GM12878 (cell line): Measurements from ENCODE around the gene OGFOD2. TPM values are rescaled to one million over a fixed set of nuclear protein-coding genes. Genes with fewer than 3 reads are reported as not detected.

Experiments used
- ATAC-seq: fragments of 200-7000 bp; cut with Tn5 transposase; 3 replicates; pipeline ENCODE4 v1.9.1; 2020; ENCODE audit warnings: mild to moderate bottlenecking, moderate library complexity
- BruUV-seq: library from RNA; stranded (reverse); fragments of 400-500 nt; replicated peaks from 2 replicates; lab custom pipeline; 2021; lab: Mats Ljungman, UMichigan
- CTCF ChIA-PET: fragments of 300-600 bp; sonication (Branson Sonifier 250); formaldehyde crosslinking; extraction: SDS; loops from one replicate; lab custom pipeline; 2021; ENCODE audit warnings: inconsistent platforms; lab: Yijun Ruan, JAX
- POLR2A ChIA-PET: fragments of 350-600 bp; formaldehyde crosslinking; extraction: SDS; loops from one replicate; lab custom pipeline; 2021; ENCODE audit warnings: inconsistent platforms; lab: Charles Lee
- RAD21 ChIA-PET: fragments of 300-600 bp; sonication (Branson Sonifier 250); formaldehyde crosslinking; loops from one replicate; lab custom pipeline; 2023; ENCODE audit warnings: antibody characterized with exemption; ENCODE audit not compliant: unreplicated experiment; lab: Charles Lee
- SMC1A ChIA-PET: fragments of 300-600 bp; sonication (Branson Sonifier 250); formaldehyde crosslinking; loops from one replicate; lab custom pipeline; 2023; ENCODE audit not compliant: unreplicated experiment, uncharacterized antibody; lab: Charles Lee
- DNase-seq: peaks from one replicate; pipeline ENCODE4 v3.0.0-alpha.2; 2011; ENCODE audit warnings: low read depth, low spot score
- FAIRE-seq: peaks from 3 replicates; lab custom pipeline; 2011; peaks lifted over from hg19 to GRCh38; lab: Jason Lieb, UNC
- H2AFZ ChIP-seq: 2 replicates; pipeline ENCODE4 v1.6.0; 2011; ENCODE audit warnings: low read depth, low read length, control low read depth; ENCODE audit not compliant: control insufficient read depth
- H3K27ac ChIP-seq: 2 replicates; pipeline ENCODE4 v1.5.1; 2011; ENCODE audit warnings: control low read depth; ENCODE audit not compliant: control insufficient read depth, insufficient read depth
- H3K27me3 ChIP-seq, 2 experiments: replicated peaks in 1 of 2; 2 replicates each; pipeline versions ENCODE4 v1.6.0 to v1.6.1; 2011; ENCODE audit warnings: low read length in 1 of 2; ENCODE audit not compliant: control insufficient read depth in 2 of 2, insufficient read depth in 2 of 2
- H3K36me3 ChIP-seq, 2 experiments: 2 replicates each; pipeline ENCODE4 v1.5.1; 2011; ENCODE audit warnings: low read length in 1 of 2; ENCODE audit not compliant: control insufficient read depth in 2 of 2, insufficient read depth in 2 of 2
- H3K4me1 ChIP-seq: 2 replicates; pipeline ENCODE4 v1.6.1; 2011; ENCODE audit warnings: mild to moderate bottlenecking, low read length, moderate library complexity, mixed read lengths; ENCODE audit not compliant: control insufficient read depth, insufficient read depth
- H3K4me2 ChIP-seq: 2 replicates; pipeline ENCODE4 v1.6.0; 2011; ENCODE audit warnings: control low read depth; ENCODE audit not compliant: control insufficient read depth, insufficient read depth
- H3K4me3 ChIP-seq: fragments of 200-600 bp; sonication (generic); 2 replicates; pipeline ENCODE4 v1.5.1; 2016
- H3K79me2 ChIP-seq: 2 replicates; pipeline ENCODE4 v1.6.0; 2011; ENCODE audit warnings: low read length; ENCODE audit not compliant: control insufficient read depth, insufficient read depth
- H3K9ac ChIP-seq: 2 replicates; pipeline ENCODE4 v1.8.0; 2011; ENCODE audit warnings: low read length, control low read depth, mixed read lengths; ENCODE audit not compliant: control insufficient read depth, insufficient read depth
- H3K9me3 ChIP-seq: replicated peaks from 3 replicates; pipeline ENCODE4 v1.5.1; 2011; ENCODE audit warnings: mild to moderate bottlenecking, low read length; ENCODE audit not compliant: control insufficient read depth, insufficient read depth
- H4K20me1 ChIP-seq: 2 replicates; pipeline ENCODE4 v1.6.0; 2011; ENCODE audit not compliant: control insufficient read depth, insufficient read depth
- CREB1 ChIP-seq: IDR thresholded peaks from 2 replicates; pipeline ENCODE4 v1.6.1; 2012; ENCODE audit warnings: low read depth, mild to moderate bottlenecking, inconsistent platforms
- KAT2A ChIP-seq: conservative IDR thresholded peaks from 2 replicates; pipeline ENCODE4 v1.6.1; 2011; ENCODE audit warnings: low read depth, low read length; ENCODE audit not compliant: control insufficient read depth
- KLF5 ChIP-seq: fragments of 450-650 bp; IDR thresholded peaks from 2 replicates; pipeline ENCODE4 v1.6.1; 2014; ENCODE audit warnings: mild to moderate bottlenecking; ENCODE audit not compliant: partially characterized antibody
- MTA3 ChIP-seq: IDR thresholded peaks from 2 replicates; pipeline ENCODE4 v1.6.1; 2012; ENCODE audit warnings: low read length, inconsistent platforms, borderline replicate concordance
- PKNOX1 ChIP-seq: fragments of 450-650 bp; IDR thresholded peaks from 2 replicates; pipeline ENCODE4 v1.6.1; 2016; ENCODE audit warnings: mild to moderate bottlenecking
- PML ChIP-seq: IDR thresholded peaks from 2 replicates; pipeline ENCODE4 v1.6.1; 2012; ENCODE audit warnings: low read length, inconsistent platforms
- POLR2A ChIP-seq: IDR thresholded peaks from 2 replicates; pipeline ENCODE4 v1.6.1; 2011; ENCODE audit warnings: low read depth, mild to moderate bottlenecking, low read length
- RAD21 ChIP-seq: IDR thresholded peaks from 2 replicates; pipeline ENCODE4 v1.6.1; 2011; ENCODE audit warnings: mild to moderate bottlenecking, low read depth, low read length, moderate library complexity; ENCODE audit not compliant: insufficient read depth
- WRNIP1 ChIP-seq: IDR thresholded peaks from 2 replicates; pipeline ENCODE4 v1.6.1; 2011; ENCODE audit warnings: low read depth, low read length, improper control_type of control experiment, borderline replicate concordance
- WGBS: methylation state at CpG from one replicate; pipeline ENCODE4 v1.1.6; 2016; ENCODE audit warnings: low lambda C conversion rate; ENCODE audit not compliant: insufficient replicate concordance, insufficient coverage; ENCODE audit errors: missing lambda C conversion rate; 5-methylcytosine and 5-hydroxymethylcytosine counted together
- in situ Hi-C: fragments of 300-500 bp; cut with MboI; formaldehyde crosslinking; loops from 9 replicates; pipeline ENCODE4 v1.14.3; 2018; ENCODE audit warnings: mixed read lengths
- intact Hi-C: fragments of 100-400 bp; cut with micrococcal nuclease; formaldehyde crosslinking; loops from one replicate; pipeline ENCODE4 v1.14.2; 2022; ENCODE audit not compliant: unreplicated experiment
- polyA plus RNA-seq, 11 experiments: library from polyadenylated mRNA; depleted of rRNA in 4 of 11; unstranded in 6 of 11; stranded (reverse) in 5 of 11; fragments of >200 nt; fragmentation: Nextera tagmentation in 4 of 11; fragmentation: Illumina TruSeq in 1 of 11; extraction: Ambion mirVana in 4 of 11; extraction: Trizol in 1 of 11; gene quantifications; 1 replicate in 1 of 11; 2 replicates in 10 of 11; pipeline versions ENCODE4 v1.2.1 to v1.2.3, GENCODE V29; 2011 to 2016; ENCODE audit warnings: inconsistent platforms in 2 of 11, missing spikeins in 2 of 11, low read depth in 1 of 11
- total RNA-seq, 4 experiments: library from RNA; depleted of rRNA in 3 of 4; stranded (reverse); fragments of >200 nt in 3 of 4; fragmentation: Illumina TruSeq in 1 of 4; extraction: Trizol in 1 of 4; gene quantifications; 2 replicates each; pipeline versions ENCODE4 v1.2.1 to v1.2.3, GENCODE V29; 2013 to 2021
- TF ChIP-seq, protein P1 (sequence below): fragments of 450-650 bp; formaldehyde crosslinking; IDR thresholded peaks from 2 replicates; pipeline ENCODE4 v1.4.0; 2022; ENCODE audit warnings: mild to moderate bottlenecking, moderate library complexity

Gene OGFOD2
- total and polyA plus RNA-seq, 10 of the 15 experiments (the other 5 are each of a cell fraction or from before 2014, with no cell fraction given), result 0.93 to 29.2 (median 16.3) TPM

GRCh38 chr12:122983789-122984515 lies 8.9 kb downstream of the OGFOD2 start:
- SMC1A ChIA-PET, result no interaction called here
- 46% methylated on average over 8 of the region's 9 CpGs for WGBS
- no peaks in the 10 kb centered on the region for H3K27me3 ChIP-seq
- no peaks in the 10 kb centered on the region for H3K9me3 ChIP-seq
- POLR2A ChIA-PET, result interaction anchor here (1.0 kb wide), 2 partner anchors 10 to 239 kb away, joined by 3 to 4 read pairs; no protein-coding TSS in a partner anchor
- H3K79me2 ChIP-seq, result peaks cover 21% of the 10 kb centered on the region
- RAD21 ChIA-PET, result no interaction called here
- no peak overlapping the region for H3K27ac ChIP-seq
- in situ Hi-C loops (no loop called here), intact Hi-C loops (no loop called here)
- H4K20me1 ChIP-seq, result no peaks in the 10 kb centered on the region
- no peak overlapping the region for H3K4me3 ChIP-seq
- H3K4me1 ChIP-seq, result peaks cover 18% of the 10 kb centered on the region
- no peak overlapping the region for H3K9ac ChIP-seq
- ATAC-seq, result no peak
- BruUV-seq, result no TSS peak
- TF ChIP-seq MTA3 (no peak), POLR2A (0 out of 2 replicates have a peak, but pooled peaks have one; percentile 14)
- no peak overlapping the region; the same call in 1 of the 2 replicates for H3K4me2 ChIP-seq
- FAIRE-seq, result no peak
- CTCF ChIA-PET, result no interaction called here
- H2AFZ ChIP-seq, result no peak overlapping the region
- peaks cover 0 to 3% of the 10 kb centered on the region in 2 experiments; a peak in 2 of 4 replicates for H3K36me3 ChIP-seq
- no peak for DNase-seq

DNA sequence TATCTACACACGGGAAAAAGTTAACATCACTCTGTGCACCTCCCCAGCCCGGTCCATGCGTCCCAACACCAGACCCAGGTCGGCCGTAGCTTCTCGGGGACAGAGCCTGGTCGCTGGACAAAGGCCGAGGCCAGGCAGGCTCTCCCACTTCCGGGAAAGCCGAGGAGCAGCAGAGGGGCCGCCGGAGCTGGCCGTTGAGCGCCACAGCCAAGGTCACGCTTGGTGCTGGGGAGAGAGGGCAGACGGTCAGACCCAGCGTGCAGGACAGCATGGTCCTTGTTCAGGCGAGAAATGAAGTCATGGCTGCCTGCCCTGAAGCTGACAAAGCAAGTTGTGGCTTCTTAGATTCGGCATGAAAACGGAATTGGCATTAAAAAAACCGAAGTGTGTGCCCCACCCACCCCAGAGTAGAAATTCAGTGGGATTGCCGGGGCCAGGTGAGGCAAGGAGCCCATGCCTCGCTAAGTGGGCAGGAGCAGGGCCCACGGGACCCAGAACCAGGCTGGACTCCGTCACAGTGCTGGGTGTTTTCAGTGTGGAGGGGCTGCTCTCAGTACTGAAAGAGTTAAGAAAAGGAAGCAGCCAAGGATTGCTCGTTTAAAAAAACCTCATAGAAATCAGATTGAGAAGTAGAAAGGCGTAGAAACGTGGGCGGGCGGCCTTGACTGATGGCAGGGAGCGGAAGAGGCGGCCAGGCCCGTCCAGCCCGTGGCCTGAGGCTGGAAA lies 9.7 kb downstream of the OGFOD2 start:
- in situ Hi-C loops, result no loop called here
- TF ChIP-seq CREB1 (no peak), RAD21 (no peak), WRNIP1 (no peak), KAT2A (no peak), KLF5 (no peak), PKNOX1 (no peak), PML (no peak)
- TF ChIP-seq, protein P1, sequence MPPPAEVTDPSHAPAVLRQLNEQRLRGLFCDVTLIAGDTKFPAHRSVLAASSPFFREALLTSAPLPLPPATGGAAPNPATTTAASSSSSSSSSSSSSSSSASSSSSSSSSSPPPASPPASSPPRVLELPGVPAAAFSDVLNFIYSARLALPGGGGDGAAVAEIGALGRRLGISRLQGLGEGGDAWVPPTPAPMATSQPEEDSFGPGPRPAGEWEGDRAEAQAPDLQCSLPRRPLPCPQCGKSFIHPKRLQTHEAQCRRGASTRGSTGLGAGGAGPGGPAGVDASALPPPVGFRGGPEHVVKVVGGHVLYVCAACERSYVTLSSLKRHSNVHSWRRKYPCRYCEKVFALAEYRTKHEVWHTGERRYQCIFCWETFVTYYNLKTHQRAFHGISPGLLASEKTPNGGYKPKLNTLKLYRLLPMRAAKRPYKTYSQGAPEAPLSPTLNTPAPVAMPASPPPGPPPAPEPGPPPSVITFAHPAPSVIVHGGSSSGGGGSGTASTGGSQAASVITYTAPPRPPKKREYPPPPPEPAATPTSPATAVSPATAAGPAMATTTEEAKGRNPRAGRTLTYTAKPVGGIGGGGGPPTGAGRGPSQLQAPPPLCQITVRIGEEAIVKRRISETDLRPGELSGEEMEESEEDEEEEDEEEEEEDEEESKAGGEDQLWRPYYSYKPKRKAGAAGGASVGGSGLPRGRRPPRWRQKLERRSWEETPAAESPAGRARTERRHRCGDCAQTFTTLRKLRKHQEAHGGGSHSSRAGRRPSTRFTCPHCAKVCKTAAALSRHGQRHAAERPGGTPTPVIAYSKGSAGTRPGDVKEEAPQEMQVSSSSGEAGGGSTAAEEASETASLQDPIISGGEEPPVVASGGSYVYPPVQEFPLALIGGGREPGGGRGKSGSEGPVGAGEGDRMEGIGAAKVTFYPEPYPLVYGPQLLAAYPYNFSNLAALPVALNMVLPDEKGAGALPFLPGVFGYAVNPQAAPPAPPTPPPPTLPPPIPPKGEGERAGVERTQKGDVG (CRISPR knock-in tag), result no peak

More for the DNA sequence above, 9.7 kb downstream of the OGFOD2 start:
- Histone ChIP-seq H3K27me3 (no peaks in the 10 kb centered on the region), H3K9me3 (no peaks in the 10 kb centered on the region), H3K9ac (no peak overlapping the region), H3K36me3 (peaks cover 0 to 2% of the 10 kb centered on the region in 2 experiments; a peak in 2 of 4 replicates), H2AFZ (no peak overlapping the region), H3K4me3 (no peak overlapping the region), H3K27ac (no peak overlapping the region), H3K4me1 (peaks cover 10% of the 10 kb centered on the region), H3K79me2 (peaks cover 21% of the 10 kb centered on the region), H3K4me2 (no peak overlapping the region), H4K20me1 (no peaks in the 10 kb centered on the region)
- ChIA-PET SMC1A (no interaction called here), CTCF (no interaction called here), RAD21 (no interaction called here), POLR2A (interaction anchor here (1.0 kb wide), 1 partner anchor 11 kb away, joined by 4 read pairs; no protein-coding TSS in a partner anchor)
- BruUV-seq, result no TSS peak
- FAIRE-seq, result no peak
- DNase-seq, result no peak
- no peak for ATAC-seq
- WGBS, result 29% methylated on average over 29 of the region's 34 CpGs
- intact Hi-C loops, result no loop called here
